SK-N-MC (cell line): ENCODE results near the gene C16orf96.

Source experiments
- EZH2 ChIP-seq: fragments of 200-600 bp; sonication (generic); IDR thresholded peaks from one replicate; pipeline ENCODE4 v1.6.1; 2017; ENCODE audit warnings: antibody characterized with exemption
- POLR2AphosphoS5 ChIP-seq: IDR thresholded peaks from 2 replicates; pipeline ENCODE4 v1.6.1; 2012; ENCODE audit warnings: mild to moderate bottlenecking, low read depth, low read length, borderline replicate concordance

GRCh38 chr16:4628283-4628682, 72.1 kb downstream of the C16orf96 start:
- TF ChIP-seq POLR2AphosphoS5 (no peak), EZH2 (no peak)
